Measurements from ENCODE around the gene AHRR. TPM values are rescaled to one million over a fixed set of nuclear protein-coding genes. Genes with fewer than 3 reads are reported as not detected.

Gene AHRR
- total and polyA plus RNA-seq, 2 experiments from 2014 or later, result 0.27 to 1.8 TPM

- Mint-ChIP-seq H3K4me3 (no peak overlapping the region), H3K27ac (no peak overlapping the region), H3K9me3 (no peaks in the 10 kb centered on the region), H3K27me3 (ENCODE audit: insufficient read depth, low read depth, poor library complexity) (peaks cover 11% of the 10 kb centered on the region), H3K36me3 (ENCODE audit: low read depth) (no peaks in the 10 kb centered on the region), H3K4me1 (no peaks in the 10 kb centered on the region)
- Histone ChIP-seq H2AFZ (no peak overlapping the region), H3F3A (replicated peaks; ENCODE audit: low read depth) (no peaks in the 10 kb centered on the region), H3K9me2 (ENCODE audit: insufficient read depth) (no peaks in the 10 kb centered on the region), H3K4me2 (no peak overlapping the region), H3K4me1 (ENCODE audit: insufficient read depth) (peaks cover 6% of the 10 kb centered on the region; the same call in 1 of the 2 replicates), H3K4me3 (no peak overlapping the region), H3K36me3 (ENCODE audit: insufficient read depth) (no peaks in the 10 kb centered on the region), H4K20me1 (replicated peaks; ENCODE audit: insufficient read depth) (no peaks in the 10 kb centered on the region), H3K27ac (ENCODE audit: low read depth) (no peak overlapping the region), H3K79me2 (replicated peaks; ENCODE audit: insufficient read depth) (peaks cover 3% of the 10 kb centered on the region; the same call in 1 of the 2 replicates), H3K27me3 (ENCODE audit: insufficient read depth) (no peaks in the 10 kb centered on the region)
- TF ChIP-seq ETS1 (IDR thresholded peaks at IDR 0.05), result no peak
- TF ChIP-seq CREB1 (CRISPR knock-in tag; IDR thresholded peaks at IDR 0.05; ENCODE audit: low read depth), result no peak
- no peak for TF ChIP-seq POLR2AphosphoS5 (IDR thresholded peaks at IDR 0.05; ENCODE audit: low read depth)
- TF ChIP-seq NANOG (IDR thresholded peaks at IDR 0.05; ENCODE audit: borderline replicate concordance), result no peak
- TF ChIP-seq, protein P1, sequence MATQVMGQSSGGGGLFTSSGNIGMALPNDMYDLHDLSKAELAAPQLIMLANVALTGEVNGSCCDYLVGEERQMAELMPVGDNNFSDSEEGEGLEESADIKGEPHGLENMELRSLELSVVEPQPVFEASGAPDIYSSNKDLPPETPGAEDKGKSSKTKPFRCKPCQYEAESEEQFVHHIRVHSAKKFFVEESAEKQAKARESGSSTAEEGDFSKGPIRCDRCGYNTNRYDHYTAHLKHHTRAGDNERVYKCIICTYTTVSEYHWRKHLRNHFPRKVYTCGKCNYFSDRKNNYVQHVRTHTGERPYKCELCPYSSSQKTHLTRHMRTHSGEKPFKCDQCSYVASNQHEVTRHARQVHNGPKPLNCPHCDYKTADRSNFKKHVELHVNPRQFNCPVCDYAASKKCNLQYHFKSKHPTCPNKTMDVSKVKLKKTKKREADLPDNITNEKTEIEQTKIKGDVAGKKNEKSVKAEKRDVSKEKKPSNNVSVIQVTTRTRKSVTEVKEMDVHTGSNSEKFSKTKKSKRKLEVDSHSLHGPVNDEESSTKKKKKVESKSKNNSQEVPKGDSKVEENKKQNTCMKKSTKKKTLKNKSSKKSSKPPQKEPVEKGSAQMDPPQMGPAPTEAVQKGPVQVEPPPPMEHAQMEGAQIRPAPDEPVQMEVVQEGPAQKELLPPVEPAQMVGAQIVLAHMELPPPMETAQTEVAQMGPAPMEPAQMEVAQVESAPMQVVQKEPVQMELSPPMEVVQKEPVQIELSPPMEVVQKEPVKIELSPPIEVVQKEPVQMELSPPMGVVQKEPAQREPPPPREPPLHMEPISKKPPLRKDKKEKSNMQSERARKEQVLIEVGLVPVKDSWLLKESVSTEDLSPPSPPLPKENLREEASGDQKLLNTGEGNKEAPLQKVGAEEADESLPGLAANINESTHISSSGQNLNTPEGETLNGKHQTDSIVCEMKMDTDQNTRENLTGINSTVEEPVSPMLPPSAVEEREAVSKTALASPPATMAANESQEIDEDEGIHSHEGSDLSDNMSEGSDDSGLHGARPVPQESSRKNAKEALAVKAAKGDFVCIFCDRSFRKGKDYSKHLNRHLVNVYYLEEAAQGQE (IDR thresholded peaks at IDR 0.05; ENCODE audit: unreplicated experiment), result no peak
- TF ChIP-seq ZNF114 (CRISPR knock-in tag; IDR thresholded peaks at IDR 0.05), result no peak
- TF ChIP-seq JUNB (IDR thresholded peaks at IDR 0.05; ENCODE audit: unreplicated experiment), result no peak
- no peak for TF ChIP-seq EZH2 (IDR thresholded peaks at IDR 0.05; ENCODE audit: low read depth, unreplicated experiment)
- no peak for TF ChIP-seq ZNF462 (CRISPR knock-in tag; IDR thresholded peaks at IDR 0.05)
- TF ChIP-seq, protein P2, sequence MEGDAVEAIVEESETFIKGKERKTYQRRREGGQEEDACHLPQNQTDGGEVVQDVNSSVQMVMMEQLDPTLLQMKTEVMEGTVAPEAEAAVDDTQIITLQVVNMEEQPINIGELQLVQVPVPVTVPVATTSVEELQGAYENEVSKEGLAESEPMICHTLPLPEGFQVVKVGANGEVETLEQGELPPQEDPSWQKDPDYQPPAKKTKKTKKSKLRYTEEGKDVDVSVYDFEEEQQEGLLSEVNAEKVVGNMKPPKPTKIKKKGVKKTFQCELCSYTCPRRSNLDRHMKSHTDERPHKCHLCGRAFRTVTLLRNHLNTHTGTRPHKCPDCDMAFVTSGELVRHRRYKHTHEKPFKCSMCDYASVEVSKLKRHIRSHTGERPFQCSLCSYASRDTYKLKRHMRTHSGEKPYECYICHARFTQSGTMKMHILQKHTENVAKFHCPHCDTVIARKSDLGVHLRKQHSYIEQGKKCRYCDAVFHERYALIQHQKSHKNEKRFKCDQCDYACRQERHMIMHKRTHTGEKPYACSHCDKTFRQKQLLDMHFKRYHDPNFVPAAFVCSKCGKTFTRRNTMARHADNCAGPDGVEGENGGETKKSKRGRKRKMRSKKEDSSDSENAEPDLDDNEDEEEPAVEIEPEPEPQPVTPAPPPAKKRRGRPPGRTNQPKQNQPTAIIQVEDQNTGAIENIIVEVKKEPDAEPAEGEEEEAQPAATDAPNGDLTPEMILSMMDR (conservative IDR thresholded peaks at IDR 0.05; ENCODE audit: low read depth in 2 of 2), result no peak
- no peak for DNase-seq (ENCODE audit: low spot score)
- ATAC-seq, result no peak
Observed at GRCh38 chr5:438481-438981, 117.0 kb downstream of the AHRR start.
